C1 segment of cervical spinal cord (tissue), 14 donors: ENCODE measurements around the gene TCEANC.
A peak's percentile ranks its signal among the peaks of the same experiment; 100 is the strongest.
"Not testable (repeated sequence)": the region's sequence is repeated elsewhere in the genome, so short reads cannot be mapped to it uniquely, and the experiment has no call there.

Experiments
- DNase-seq, 14 donors: peaks; one replicate each; lab custom pipeline; 2025; lab: John Stamatoyannopoulos, UW

Gene TCEANC

GRCh38 chrX:13655674-13656073 is 2.7 kb downstream of the TCEANC start:
- no peak for DNase-seq

GRCh38 chrX:13658602-13659001 is 5.7 kb downstream of the TCEANC start:
- DNase-seq, result peak in 2 of 14 donors; percentile 6 to 33

GRCh38 chrX:13659063-13659462 is 6.1 kb downstream of the TCEANC start:
- DNase-seq, result no peak

DNA sequence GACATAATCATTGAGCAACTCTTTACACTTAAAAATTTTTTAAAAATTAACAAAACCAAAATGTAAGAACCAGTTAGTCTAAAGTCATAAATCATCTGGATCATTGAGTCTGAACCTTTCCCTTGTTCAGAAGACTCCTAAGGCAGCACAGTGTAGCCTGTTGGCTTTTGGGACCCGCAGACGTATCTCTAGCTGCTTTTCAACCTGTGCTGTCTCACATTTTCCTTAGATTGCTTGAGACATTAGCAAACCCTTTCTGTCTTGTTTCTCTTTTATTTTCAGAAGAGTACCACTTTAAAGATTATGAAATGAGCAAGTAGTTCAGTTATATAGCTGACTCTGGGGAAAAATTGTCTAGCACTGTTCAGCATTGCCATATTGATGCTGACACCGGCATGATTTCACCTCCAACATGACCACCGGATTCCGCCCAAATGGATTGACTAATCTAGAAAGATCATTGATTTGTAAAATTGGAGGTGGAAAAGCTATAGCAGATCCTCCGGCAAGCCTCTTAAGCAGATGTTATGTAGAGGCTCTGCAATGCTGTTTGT is 8.9 kb downstream of the TCEANC start:
- no peak for DNase-seq

DNA sequence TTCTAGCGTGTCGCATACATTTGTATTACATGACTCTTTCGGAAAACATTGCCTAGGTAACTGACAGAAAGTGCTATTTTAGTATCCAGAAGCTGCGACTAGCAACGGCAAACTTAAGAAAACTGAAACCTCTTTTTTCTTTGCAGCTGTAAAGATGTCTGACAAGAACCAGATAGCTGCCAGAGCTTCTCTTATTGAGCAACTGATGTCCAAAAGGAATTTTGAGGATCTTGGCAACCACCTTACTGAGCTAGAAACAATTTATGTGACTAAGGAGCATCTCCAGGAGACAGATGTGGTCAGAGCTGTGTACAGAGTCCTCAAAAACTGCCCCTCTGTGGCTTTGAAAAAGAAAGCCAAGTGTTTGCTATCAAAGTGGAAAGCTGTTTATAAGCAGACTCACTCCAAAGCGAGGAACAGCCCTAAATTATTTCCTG is 9.4 kb downstream of the TCEANC start:
- no peak for DNase-seq

- no peak for DNase-seq
Observed at GRCh38 chrX:13664020-13664419, 11.1 kb downstream of the TCEANC start.

GRCh38 chrX:13666836-13667235 is 13.9 kb downstream of the TCEANC start:
- DNase-seq, result peak in 8 of 14 donors; percentile 0 to 29 (median 12)

GRCh38 chrX:13667919-13668318 is 15.0 kb downstream of the TCEANC start:
- no peak for DNase-seq

DNA sequence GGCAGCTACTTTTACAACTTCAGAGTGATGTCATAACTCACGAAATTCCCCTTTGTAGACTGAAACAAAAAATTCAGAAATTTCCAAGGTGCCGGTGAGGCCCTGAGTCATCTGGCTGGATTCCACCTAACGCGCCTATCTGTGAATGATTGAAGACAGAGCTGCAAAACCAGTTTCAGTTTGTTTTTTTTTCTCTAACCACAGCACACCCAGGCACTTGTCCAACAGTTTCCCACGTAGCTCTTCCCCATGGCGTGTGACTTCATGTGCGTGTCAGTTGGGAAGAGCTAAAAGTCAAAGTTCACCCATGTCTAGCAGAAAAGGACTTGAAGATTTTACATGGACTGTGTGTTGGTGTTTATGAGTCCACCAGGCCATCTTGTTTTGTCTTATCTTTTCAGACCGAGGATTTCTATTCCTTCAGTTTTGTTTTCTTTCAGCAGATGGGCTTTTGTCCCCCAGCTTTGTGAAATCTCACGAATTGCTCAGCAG is 16.4 kb downstream of the TCEANC start:
- no peak for DNase-seq

- DNase-seq, result not testable (repeated sequence)
Observed at GRCh38 chrX:13669755-13670154, 16.8 kb downstream of the TCEANC start.

- DNase-seq, result no peak
Observed at GRCh38 chrX:13670197-13670596, 17.3 kb downstream of the TCEANC start.

DNA sequence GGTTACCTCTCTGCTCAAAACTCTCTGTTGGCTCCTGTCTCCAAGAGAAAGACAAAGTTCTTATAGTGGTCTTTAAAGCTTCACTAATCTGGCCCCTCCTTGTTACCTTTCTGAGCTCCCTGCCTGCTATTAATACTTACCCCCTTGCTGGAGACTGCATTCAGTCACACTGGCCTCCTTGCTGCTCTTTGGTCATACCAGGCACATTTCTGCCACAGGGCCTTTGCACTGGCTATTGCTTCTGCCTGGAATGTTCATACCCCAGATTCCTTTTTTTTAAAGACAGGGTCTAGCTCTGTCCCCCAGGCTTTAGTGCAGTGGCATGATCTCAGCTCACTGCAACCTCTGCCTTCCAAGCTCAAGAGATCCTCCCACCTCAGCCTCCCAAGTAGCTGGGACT is 20.1 kb downstream of the TCEANC start:
- DNase-seq, result no peak

GRCh38 chrX:13676885-13677284 is 23.9 kb downstream of the TCEANC start:
- no peak for DNase-seq

GRCh38 chrX:13679700-13680099 is 26.8 kb downstream of the TCEANC start:
- not testable (repeated sequence) for DNase-seq

DNA sequence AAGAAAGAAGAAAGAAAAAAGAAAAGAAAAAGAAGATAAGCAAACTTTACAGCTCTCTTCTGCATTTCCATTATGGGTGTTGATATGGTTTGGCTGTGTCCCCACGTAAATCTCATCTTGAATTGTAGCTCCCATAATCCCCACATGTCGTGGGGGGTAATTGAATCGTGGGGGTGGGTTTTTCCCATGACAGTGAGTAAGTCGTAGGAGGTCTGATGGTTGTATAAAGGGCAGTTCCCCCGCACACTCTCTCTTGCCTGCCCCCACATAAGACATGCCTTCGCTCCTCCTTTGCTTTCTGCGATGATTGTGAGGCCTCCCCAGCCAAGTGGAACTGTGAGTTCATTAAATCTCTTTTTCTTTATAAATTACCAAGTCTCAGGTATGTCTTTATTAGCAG is 28.7 kb downstream of the TCEANC start:
- no peak for DNase-seq

DNA sequence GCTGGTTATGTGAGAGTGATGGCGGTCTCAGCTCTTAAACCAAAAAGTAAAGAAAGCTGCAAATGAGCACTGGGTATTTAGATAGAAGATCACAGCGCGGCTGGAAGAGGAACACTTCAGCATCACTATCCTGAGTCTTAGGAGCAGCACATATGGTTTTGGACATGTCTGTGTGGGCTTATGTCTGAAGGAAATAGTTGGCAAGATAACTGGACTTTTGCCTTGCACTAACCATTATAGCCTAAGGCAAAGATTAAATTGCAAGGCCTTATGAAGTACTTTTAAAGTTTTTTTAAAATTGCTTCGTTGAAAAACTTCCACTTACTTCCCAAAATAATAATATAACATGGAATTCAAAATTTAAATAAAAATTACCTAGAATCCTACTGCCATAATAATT is 31.4 kb downstream of the TCEANC start:
- no peak for DNase-seq

GRCh38 chrX:13685126-13685763 is 32.3 kb downstream of the TCEANC start:
- DNase-seq, result no peak

DNA sequence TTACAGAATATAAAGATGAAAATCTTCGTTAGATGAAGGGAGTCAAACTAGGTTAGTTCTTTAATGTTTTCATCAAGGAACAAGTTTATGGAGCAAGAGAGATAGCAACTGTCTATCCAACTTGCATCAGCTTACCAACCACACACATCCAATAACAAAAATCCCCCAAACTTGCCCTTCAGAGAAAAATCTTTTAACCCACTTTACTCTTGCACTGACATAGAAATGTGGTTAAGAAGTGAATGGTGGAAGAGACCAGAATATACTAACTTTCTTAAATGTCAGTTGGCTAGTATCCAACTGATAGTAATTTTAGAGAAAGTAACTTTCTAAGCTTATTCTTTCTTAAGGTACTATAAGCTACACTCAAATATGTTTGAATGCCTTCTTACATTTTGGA is 34.3 kb downstream of the TCEANC start:
- DNase-seq, result no peak

DNA sequence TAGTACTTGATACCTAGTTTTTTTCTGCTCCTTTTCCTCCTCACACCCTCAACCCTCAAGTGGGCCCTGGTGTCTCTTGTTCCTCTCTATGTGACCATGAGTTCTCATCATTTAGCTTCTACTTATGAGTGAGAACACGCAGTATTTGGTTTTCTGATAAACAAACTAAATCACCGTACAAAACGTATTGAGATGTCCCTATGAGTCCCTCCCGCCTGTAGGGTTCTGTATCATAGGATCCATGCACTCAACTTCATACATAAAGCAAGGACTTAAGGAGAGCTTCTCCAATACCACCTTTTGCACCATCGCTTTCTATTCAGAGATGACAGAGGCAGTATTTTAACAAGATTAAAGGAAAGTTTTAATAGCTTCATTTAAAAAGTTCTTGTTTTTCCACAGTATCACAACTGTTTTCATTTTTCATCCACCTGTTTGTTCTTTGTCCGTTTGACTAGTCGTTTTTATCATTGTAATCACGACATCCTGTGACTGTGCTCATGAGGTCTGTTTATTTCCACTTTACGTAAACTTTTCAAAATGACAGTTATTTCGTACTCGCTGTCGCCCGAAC is 35.5 kb downstream of the TCEANC start:
- no peak for DNase-seq

DNA sequence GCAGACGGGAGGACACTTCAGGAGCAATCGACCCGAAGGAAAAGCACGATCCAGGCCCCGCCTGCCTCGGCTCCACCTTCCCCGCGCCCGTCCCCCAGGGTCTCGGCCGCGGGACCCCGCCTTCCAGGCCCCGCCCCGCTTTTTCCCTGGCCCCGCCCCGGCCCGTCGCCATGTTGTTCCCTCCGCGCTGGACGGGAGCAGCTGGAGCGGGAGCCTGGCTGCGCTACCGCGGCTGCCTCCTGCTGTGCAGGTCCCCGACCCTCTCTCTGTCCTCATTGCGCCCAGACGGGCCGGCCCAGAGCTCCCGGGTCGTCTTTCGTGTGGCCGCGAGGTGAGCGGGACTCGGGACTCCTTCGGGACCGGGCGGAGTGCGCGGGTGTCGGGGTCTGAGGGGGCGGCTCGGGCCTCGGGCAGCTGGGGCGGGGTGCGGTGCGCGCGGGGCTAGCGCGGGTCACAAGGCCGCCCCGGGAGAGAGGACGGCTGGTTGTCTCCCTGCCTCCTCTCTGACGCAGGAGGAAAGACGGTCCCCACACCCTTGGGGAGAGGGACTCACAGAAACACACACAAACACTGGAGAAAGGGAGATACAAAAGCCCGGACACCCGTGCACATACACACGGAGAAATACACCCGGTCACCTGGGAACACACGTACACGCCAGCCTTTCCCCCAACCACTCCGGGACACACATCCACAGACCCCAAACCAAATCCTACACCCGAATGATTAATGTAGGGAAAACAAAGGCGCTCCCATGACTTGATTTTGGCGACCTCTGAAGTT is 36.2 kb downstream of the TCEANC start, which contains the start of gene RAB9A:
Gene RAB9A, plus strand, starts transcription at position 171 of the 783 bp plus-strand sequence. CDS start 19,619 bp downstream, outside the sequence.
- DNase-seq, result peak; percentile 3 to 83 (median 60)

GRCh38 chrX:13689741-13690211 is 36.8 kb downstream of the TCEANC start:
- no peak for DNase-seq

- DNase-seq, result no peak
Observed at GRCh38 chrX:13690836-13691235, 37.9 kb downstream of the TCEANC start.
